Activated T-helper 1 cell treated with anti-CD3 and anti-CD28 coated beads, Interleukin-2, amount 50 U/mL, for 16 hours (primary cell): ENCODE measurements around the gene DUSP18.
"Not testable (repeated sequence)": the region's sequence is repeated elsewhere in the genome, so short reads cannot be mapped to it uniquely, and the experiment has no call there.

Experiments used
- DNase-seq, 2 donors: peaks; one replicate each; pipeline ENCODE4 v3.0.0-alpha.2; 2020; ENCODE audit warnings: low read depth in 1 of 2, low spot score in 1 of 2

The DUSP18 gene

GRCh38 chr22:30640839-30641430 is 26.7 kb downstream of the DUSP18 start:
- DNase-seq = no peak

- no peak for DNase-seq
These were observed 27.3 kb downstream of the DUSP18 start for GRCh38 chr22:30640361-30640760.

GRCh38 chr22:30637701-30638114 is 30.0 kb downstream of the DUSP18 start:
- DNase-seq = no peak

- no peak for DNase-seq
These were observed 31.2 kb downstream of the DUSP18 start for GRCh38 chr22:30636226-30637077.

- DNase-seq = peak; percentile 89 to 93
These were observed 32.1 kb downstream of the DUSP18 start, which contains the start of gene SLC35E4 for GRCh38 chr22:30635273-30636225. Gene SLC35E4, plus strand, starts transcription at chr22:30635781. Its CDS starts 670 bp downstream, at chr22:30636451.

GRCh38 chr22:30634471-30635233 is 33.0 kb downstream of the DUSP18 start:
- peak; percentile 86 to 93 for DNase-seq

- DNase-seq = not testable (repeated sequence)
These were observed 36.2 kb downstream of the DUSP18 start for GRCh38 chr22:30631469-30631868.

GRCh38 chr22:30628491-30628890 is 39.2 kb downstream of the DUSP18 start:
- no peak for DNase-seq

- DNase-seq = no peak
These were observed 40.2 kb downstream of the DUSP18 start for GRCh38 chr22:30627471-30627870.

- DNase-seq = no peak
These were observed 41.3 kb downstream of the DUSP18 start for GRCh38 chr22:30626413-30626812.

- DNase-seq = not testable (repeated sequence)
These were observed 47.8 kb downstream of the DUSP18 start for GRCh38 chr22:30619909-30620308.

GRCh38 chr22:30617819-30618218 is 49.9 kb downstream of the DUSP18 start:
- DNase-seq = no peak

- DNase-seq = no peak
These were observed 52.1 kb downstream of the DUSP18 start for GRCh38 chr22:30615543-30615954.

GRCh38 chr22:30614879-30615278 is 52.8 kb downstream of the DUSP18 start:
- DNase-seq = no peak

- no peak for DNase-seq
These were observed 53.4 kb downstream of the DUSP18 start for GRCh38 chr22:30614268-30614667.

GRCh38 chr22:30612789-30613188 is 54.9 kb downstream of the DUSP18 start:
- DNase-seq = no peak
